Progenitor cell of endocrine pancreas (in vitro differentiated cells): Measurements from ENCODE around the gene EML6. TPM values are rescaled to one million over a fixed set of nuclear protein-coding genes. Genes with fewer than 3 reads are reported as not detected.
A peak's percentile ranks its signal among the peaks of the same experiment; 100 is the strongest.

Experiments
- DNase-seq: peaks from one replicate; pipeline ENCODE4 v3.0.0; 2021; ENCODE audit warnings: low spot score; ENCODE audit not compliant: unreplicated experiment
- H3K27ac Mint-ChIP-seq: 2 replicates; pipeline ENCODE4 v1.8.0; 2021; ENCODE audit warnings: mild to moderate bottlenecking, moderate library complexity, mixed read lengths
- H3K27me3 Mint-ChIP-seq: 2 replicates; pipeline ENCODE4 v1.8.0; 2021; ENCODE audit warnings: mixed read lengths
- H3K36me3 Mint-ChIP-seq: 2 replicates; pipeline ENCODE4 v1.8.0; 2022; ENCODE audit warnings: mixed read lengths; ENCODE audit not compliant: insufficient read depth
- H3K4me1 Mint-ChIP-seq: 2 replicates; pipeline ENCODE4 v1.8.0; 2021; ENCODE audit warnings: low read depth, mixed read lengths
- H3K4me3 Mint-ChIP-seq: 2 replicates; pipeline ENCODE4 v1.8.0; 2021; ENCODE audit warnings: low read depth, mild to moderate bottlenecking, moderate library complexity, mixed read lengths
- H3K9me3 Mint-ChIP-seq: 2 replicates; pipeline ENCODE4 v1.8.0; 2021; ENCODE audit warnings: low read depth, mixed read lengths
- total RNA-seq: library from RNA; stranded (reverse); gene quantifications from 2 replicates; pipeline ENCODE4 v1.2.1, GENCODE V29; 2021
- TF ChIP-seq, protein P1 (sequence below): fragments of 200-600 bp; sonication (generic); IDR thresholded peaks from one replicate; pipeline ENCODE4 v1.5.0; 2021; ENCODE audit warnings: antibody characterized with exemption, mild to moderate bottlenecking; ENCODE audit not compliant: unreplicated experiment

Gene EML6
- total RNA-seq, 1 donor from 2014 or later, result 2.6 TPM

DNA sequence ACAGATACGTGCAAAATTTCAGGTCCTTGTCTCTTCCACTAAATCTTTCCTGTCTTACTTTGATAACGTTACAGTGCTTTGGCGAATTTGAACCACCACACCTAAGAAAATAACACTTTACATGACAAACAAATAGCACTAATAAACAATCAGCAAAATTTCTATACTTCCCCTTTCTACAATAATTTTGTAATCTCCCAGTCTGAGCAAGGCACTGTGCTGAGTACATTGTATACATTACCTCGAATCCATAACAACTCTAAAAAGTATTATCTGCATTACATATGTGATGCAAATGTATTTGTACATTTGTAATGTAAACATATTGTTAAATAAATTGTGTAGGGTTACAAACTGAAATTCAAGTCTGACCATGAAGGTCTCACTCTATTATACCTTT is 276.9 kb downstream of the EML6 start:
- H3K4me3 Mint-ChIP-seq, result no peak overlapping the region
- no peak overlapping the region for H3K27ac Mint-ChIP-seq
- no peaks in the 10 kb centered on the region for H3K27me3 Mint-ChIP-seq
- DNase-seq, result no peak
- TF ChIP-seq, protein P1, sequence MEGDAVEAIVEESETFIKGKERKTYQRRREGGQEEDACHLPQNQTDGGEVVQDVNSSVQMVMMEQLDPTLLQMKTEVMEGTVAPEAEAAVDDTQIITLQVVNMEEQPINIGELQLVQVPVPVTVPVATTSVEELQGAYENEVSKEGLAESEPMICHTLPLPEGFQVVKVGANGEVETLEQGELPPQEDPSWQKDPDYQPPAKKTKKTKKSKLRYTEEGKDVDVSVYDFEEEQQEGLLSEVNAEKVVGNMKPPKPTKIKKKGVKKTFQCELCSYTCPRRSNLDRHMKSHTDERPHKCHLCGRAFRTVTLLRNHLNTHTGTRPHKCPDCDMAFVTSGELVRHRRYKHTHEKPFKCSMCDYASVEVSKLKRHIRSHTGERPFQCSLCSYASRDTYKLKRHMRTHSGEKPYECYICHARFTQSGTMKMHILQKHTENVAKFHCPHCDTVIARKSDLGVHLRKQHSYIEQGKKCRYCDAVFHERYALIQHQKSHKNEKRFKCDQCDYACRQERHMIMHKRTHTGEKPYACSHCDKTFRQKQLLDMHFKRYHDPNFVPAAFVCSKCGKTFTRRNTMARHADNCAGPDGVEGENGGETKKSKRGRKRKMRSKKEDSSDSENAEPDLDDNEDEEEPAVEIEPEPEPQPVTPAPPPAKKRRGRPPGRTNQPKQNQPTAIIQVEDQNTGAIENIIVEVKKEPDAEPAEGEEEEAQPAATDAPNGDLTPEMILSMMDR, result no peak
- peaks cover 44% of the 10 kb centered on the region for H3K4me1 Mint-ChIP-seq
- H3K36me3 Mint-ChIP-seq, result no peaks in the 10 kb centered on the region
- no peaks in the 10 kb centered on the region for H3K9me3 Mint-ChIP-seq

DNA sequence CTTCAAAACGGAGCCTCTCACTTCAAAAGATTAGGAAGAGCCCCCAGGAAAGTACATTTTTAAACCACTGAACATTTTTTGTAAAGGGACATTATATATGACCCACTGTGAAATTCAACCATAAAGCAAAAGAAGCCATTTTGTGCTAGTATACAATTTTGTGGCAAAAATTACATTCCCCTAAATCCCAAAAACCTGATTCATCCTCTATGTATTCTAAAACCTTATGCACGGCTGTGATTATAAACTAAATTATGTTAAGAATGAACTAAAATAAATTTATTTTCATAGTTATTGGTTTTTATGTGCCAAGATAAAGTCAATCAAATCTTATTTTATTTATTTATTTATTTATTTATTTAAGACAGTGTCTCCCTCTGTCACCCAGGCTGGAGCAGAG is 278.3 kb downstream of the EML6 start:
- TF ChIP-seq, protein P1, result no peak
- Mint-ChIP-seq H3K36me3 (no peaks in the 10 kb centered on the region), H3K27me3 (no peaks in the 10 kb centered on the region), H3K4me3 (no peak overlapping the region), H3K27ac (no peak overlapping the region), H3K4me1 (peaks cover 47% of the 10 kb centered on the region), H3K9me3 (no peaks in the 10 kb centered on the region)
- no peak for DNase-seq

DNA sequence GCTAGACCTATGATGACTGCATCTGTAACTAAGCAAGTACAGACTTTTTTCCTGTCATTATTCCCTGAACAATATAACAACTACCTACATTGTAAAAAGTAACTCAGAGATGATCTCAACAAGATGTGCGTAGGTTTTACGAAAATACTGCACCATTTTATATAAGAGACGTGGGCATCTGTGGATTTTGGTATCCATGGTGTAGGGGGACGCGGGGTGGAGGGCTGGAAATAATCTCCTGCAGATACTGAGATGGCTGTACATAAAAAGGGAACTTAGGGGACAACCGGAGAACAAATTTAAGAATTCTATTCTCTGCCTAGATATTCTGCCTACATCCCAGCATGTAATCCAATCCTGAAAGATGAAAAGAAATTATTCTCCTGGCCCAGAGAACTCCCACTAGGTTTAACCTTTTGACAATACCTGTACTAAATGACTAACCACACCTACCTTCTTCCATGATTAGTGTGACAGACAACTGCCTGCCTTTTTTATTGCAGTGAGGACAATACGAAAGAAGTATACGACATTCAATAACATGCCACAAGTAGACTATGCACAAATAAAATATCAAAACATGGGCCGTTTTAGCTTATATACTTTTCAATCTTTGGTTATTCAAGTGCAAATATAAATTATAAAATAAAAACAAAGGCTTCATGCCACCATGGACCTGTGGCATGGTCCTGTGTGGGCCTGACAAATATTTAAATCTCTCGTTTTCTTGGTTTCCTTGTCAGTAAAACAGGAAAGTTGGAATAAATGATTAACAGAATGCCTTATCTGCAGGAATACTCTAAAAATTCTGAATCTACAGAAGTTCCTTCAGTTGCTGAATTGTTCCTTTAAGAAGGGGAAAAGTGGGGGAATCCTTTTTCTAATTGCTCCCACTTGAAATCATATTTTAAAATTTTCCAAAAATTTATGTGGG is 280.5 kb downstream of the EML6 start:
- Mint-ChIP-seq H3K27ac (no peak overlapping the region), H3K9me3 (no peaks in the 10 kb centered on the region), H3K36me3 (no peaks in the 10 kb centered on the region), H3K4me3 (no peak overlapping the region), H3K4me1 (peaks cover 50% of the 10 kb centered on the region), H3K27me3 (no peaks in the 10 kb centered on the region)
- TF ChIP-seq, protein P1, result no peak
- DNase-seq, result no peak

DNA sequence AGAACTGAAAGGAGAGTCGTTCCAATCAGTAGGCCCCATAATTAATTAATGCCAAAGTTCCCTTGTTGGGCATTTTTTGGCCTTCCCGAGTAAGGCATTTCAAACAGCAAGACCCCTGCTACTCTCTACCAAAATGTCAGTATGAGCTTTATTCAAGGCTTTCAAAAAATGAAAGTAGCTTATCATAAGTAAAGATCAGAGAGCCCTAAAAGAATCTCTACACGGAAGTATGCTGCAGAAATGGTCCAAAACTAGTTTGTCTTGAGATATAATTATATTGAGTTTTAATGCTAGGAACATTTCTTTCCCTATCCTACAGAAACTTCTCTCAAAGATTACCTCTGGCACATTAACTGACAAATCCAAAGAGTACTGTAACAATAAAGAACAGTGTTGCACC is 282.8 kb downstream of the EML6 start:
- peaks cover 54% of the 10 kb centered on the region for H3K4me1 Mint-ChIP-seq
- no peaks in the 10 kb centered on the region for H3K9me3 Mint-ChIP-seq
- no peaks in the 10 kb centered on the region for H3K27me3 Mint-ChIP-seq
- H3K4me3 Mint-ChIP-seq, result no peak overlapping the region
- H3K36me3 Mint-ChIP-seq, result no peaks in the 10 kb centered on the region
- no peak for DNase-seq
- H3K27ac Mint-ChIP-seq, result peak overlapping the region; percentile 57
- TF ChIP-seq, protein P1, result no peak

- TF ChIP-seq, protein P1, result no peak
- Mint-ChIP-seq H3K27me3 (no peaks in the 10 kb centered on the region), H3K4me1 (peaks cover 62% of the 10 kb centered on the region), H3K27ac (no peak overlapping the region), H3K4me3 (no peak overlapping the region), H3K9me3 (no peaks in the 10 kb centered on the region), H3K36me3 (no peaks in the 10 kb centered on the region)
- no peak for DNase-seq
Measured at GRCh38 chr2:55009277-55010060, 286.0 kb downstream of the EML6 start.
